Left lung (tissue), 10 donors: ENCODE data around the gene MTNR1A. TPM values are rescaled to one million over a fixed set of nuclear protein-coding genes. Genes with fewer than 3 reads are reported as not detected.
"Not testable (repeated sequence)": the region's sequence is repeated elsewhere in the genome, so short reads cannot be mapped to it uniquely, and the experiment has no call there.

Experiments
- ATAC-seq: fragments of 200-7000 bp; cut with Tn5 transposase; one replicate; pipeline ENCODE4 v1.9.1; 2020; ENCODE audit warnings: moderate library complexity
- DNase-seq, 4 donors: peaks; one replicate each; pipeline ENCODE4 v3.0.0-alpha.2; 2013 to 2020
- H3K27ac ChIP-seq, 2 donors: fragments of 200-600 bp; sonication (generic) in 1 of 2; one replicate each; pipeline versions ENCODE4 v1.5.0 to v1.8.0; 2020 to 2021
- H3K27me3 ChIP-seq, 2 donors: fragments of 200-600 bp; sonication (generic) in 1 of 2; one replicate each; pipeline versions ENCODE4 v1.5.0 to v1.8.0; 2020 to 2021
- H3K36me3 ChIP-seq, 2 donors: fragments of 200-600 bp; sonication (generic) in 1 of 2; one replicate each; pipeline versions ENCODE4 v1.5.0 to v1.8.0; 2020 to 2021
- H3K4me1 ChIP-seq, 2 donors: fragments of 200-600 bp; one replicate each; pipeline ENCODE4 v1.8.0; 2021
- H3K4me3 ChIP-seq, 2 donors: fragments of 200-600 bp; sonication (generic) in 1 of 2; one replicate each; pipeline versions ENCODE4 v1.5.0 to v1.8.0; 2020 to 2021; ENCODE audit warnings: mild to moderate bottlenecking in 1 of 2
- H3K9me3 ChIP-seq, 2 donors: fragments of 200-600 bp; sonication (generic) in 1 of 2; one replicate each; pipeline versions ENCODE4 v1.5.0 to v1.8.0; 2020 to 2021
- CTCF ChIP-seq, 2 donors: fragments of 200-600 bp; sonication (generic) in 1 of 2; IDR thresholded peaks; one replicate each; pipeline versions ENCODE4 v1.5.0 to v1.8.0; 2021; ENCODE audit warnings: antibody characterized with exemption in 2 of 2
- intact Hi-C, 2 donors: fragments of 100-400 bp; cut with DNase I; formaldehyde crosslinking; loops; one replicate each; pipeline versions ENCODE4 v1.11.2 to v1.14.2; 2022
- polyA plus RNA-seq, 6 donors: library from polyadenylated mRNA; unstranded; fragments of 120-200 nt; gene quantifications; one replicate each; pipeline ENCODE4 v1.2.1, GENCODE V29; 2013; ENCODE audit not compliant: insufficient read length in 6 of 6
- total RNA-seq, 2 donors: library from RNA; stranded (reverse); fragmentation: NEBNext Ultra II Directional; extraction: Animal tissue kit (Norgen Biotek cat#: 25700); gene quantifications; one replicate each; pipeline ENCODE4 v1.2.1, GENCODE V29; 2021
- donor health status: DM: no; HTN: yes; CAD: no.
- donor health status: DM: no; HTN: no; CAD: no.

MTNR1A gene
- total and polyA plus RNA-seq, 8 donors: 0.17 TPM; not detected in 7

GRCh38 chr4:186516287-186516686, 39.1 kb downstream of the MTNR1A start:
- Histone ChIP-seq H3K27ac (no peak overlapping the region), H3K4me1 (no peaks in the 10 kb centered on the region), H3K9me3 (peaks cover 0 to 1% of the 10 kb centered on the region in 2 donors), H3K36me3 (no peaks in the 10 kb centered on the region), H3K27me3 (no peaks in the 10 kb centered on the region), H3K4me3 (no peak overlapping the region)
- no peak for TF ChIP-seq CTCF (IDR thresholded peaks at IDR 0.05)
- no peak for ATAC-seq
- DNase-seq: no peak
- intact Hi-C loops: no loop called here

- no peak for ATAC-seq
- no peak for TF ChIP-seq CTCF (IDR thresholded peaks at IDR 0.05)
- H3K27ac ChIP-seq: no peak overlapping the region
- H3K4me3 ChIP-seq: no peak overlapping the region
- H3K27me3 ChIP-seq: no peaks in the 10 kb centered on the region
- H3K4me1 ChIP-seq: no peaks in the 10 kb centered on the region
- DNase-seq: no peak
- intact Hi-C loops: no loop called here
- no peaks in the 10 kb centered on the region for H3K36me3 ChIP-seq
- H3K9me3 ChIP-seq: peaks cover 0 to 11% of the 10 kb centered on the region in 2 donors
Measured at GRCh38 chr4:186514271-186514950, 41.0 kb downstream of the MTNR1A start.

- intact Hi-C loops, ATAC-seq: not testable (repeated sequence)
Measured at GRCh38 chr4:186504771-186505170, 50.6 kb downstream of the MTNR1A start.

GRCh38 chr4:186502231-186502630, 53.1 kb downstream of the MTNR1A start:
- H3K27ac ChIP-seq: no peak overlapping the region
- H3K4me1 ChIP-seq: no peaks in the 10 kb centered on the region
- no peaks in the 10 kb centered on the region for H3K27me3 ChIP-seq
- intact Hi-C loops: no loop called here
- TF ChIP-seq CTCF (IDR thresholded peaks at IDR 0.05): no peak
- no peak for ATAC-seq
- H3K4me3 ChIP-seq: no peak overlapping the region
- H3K36me3 ChIP-seq: no peaks in the 10 kb centered on the region
- no peak for DNase-seq
- H3K9me3 ChIP-seq: no peaks in the 10 kb centered on the region

More at GRCh38 chr4:186504771-186505170, 50.6 kb downstream of the MTNR1A start:
- H3K36me3 ChIP-seq, H3K4me3 ChIP-seq, H3K27ac ChIP-seq, H3K27me3 ChIP-seq, DNase-seq, H3K4me1 ChIP-seq, H3K9me3 ChIP-seq: not testable (repeated sequence)

GRCh38 chr4:186501554-186501953, 53.8 kb downstream of the MTNR1A start:
- Histone ChIP-seq H3K4me1 (no peaks in the 10 kb centered on the region), H3K27ac (no peak overlapping the region), H3K27me3 (no peaks in the 10 kb centered on the region), H3K4me3 (no peak overlapping the region), H3K9me3 (no peaks in the 10 kb centered on the region), H3K36me3 (no peaks in the 10 kb centered on the region)
- intact Hi-C loops: no loop called here
- TF ChIP-seq CTCF (IDR thresholded peaks at IDR 0.05): no peak
- DNase-seq: no peak
- ATAC-seq: no peak
